GM12878 (cell line): ENCODE measurements around the gene RPL10. TPM values are rescaled to one million over a fixed set of nuclear protein-coding genes. Genes with fewer than 3 reads are reported as not detected.
A peak's percentile ranks its signal among the peaks of the same experiment; 100 is the strongest.

Experiments used
- ATAC-seq: fragments of 200-7000 bp; cut with Tn5 transposase; 3 replicates; pipeline ENCODE4 v1.9.1; 2020; ENCODE audit warnings: mild to moderate bottlenecking, moderate library complexity
- BruUV-seq: library from RNA; stranded (reverse); fragments of 400-500 nt; replicated peaks from 2 replicates; lab custom pipeline; 2021; lab: Mats Ljungman, UMichigan
- CTCF ChIA-PET: fragments of 300-600 bp; sonication (Branson Sonifier 250); formaldehyde crosslinking; extraction: SDS; loops from one replicate; lab custom pipeline; 2021; ENCODE audit warnings: inconsistent platforms; lab: Yijun Ruan, JAX
- POLR2A ChIA-PET: fragments of 350-600 bp; formaldehyde crosslinking; extraction: SDS; loops from one replicate; lab custom pipeline; 2021; ENCODE audit warnings: inconsistent platforms; lab: Charles Lee
- RAD21 ChIA-PET: fragments of 300-600 bp; sonication (Branson Sonifier 250); formaldehyde crosslinking; loops from one replicate; lab custom pipeline; 2023; ENCODE audit warnings: antibody characterized with exemption; ENCODE audit not compliant: unreplicated experiment; lab: Charles Lee
- SMC1A ChIA-PET: fragments of 300-600 bp; sonication (Branson Sonifier 250); formaldehyde crosslinking; loops from one replicate; lab custom pipeline; 2023; ENCODE audit not compliant: unreplicated experiment, uncharacterized antibody; lab: Charles Lee
- DNase-seq: peaks from one replicate; pipeline ENCODE4 v3.0.0-alpha.2; 2011; ENCODE audit warnings: low read depth, low spot score
- FAIRE-seq: peaks from 3 replicates; lab custom pipeline; 2011; peaks lifted over from hg19 to GRCh38; lab: Jason Lieb, UNC
- H2AFZ ChIP-seq: 2 replicates; pipeline ENCODE4 v1.6.0; 2011; ENCODE audit warnings: low read depth, low read length, control low read depth; ENCODE audit not compliant: control insufficient read depth
- H3K27ac ChIP-seq: 2 replicates; pipeline ENCODE4 v1.5.1; 2011; ENCODE audit warnings: control low read depth; ENCODE audit not compliant: control insufficient read depth, insufficient read depth
- H3K27me3 ChIP-seq, 2 experiments: replicated peaks in 1 of 2; 2 replicates each; pipeline versions ENCODE4 v1.6.0 to v1.6.1; 2011; ENCODE audit warnings: low read length in 1 of 2; ENCODE audit not compliant: control insufficient read depth in 2 of 2, insufficient read depth in 2 of 2
- H3K36me3 ChIP-seq, 2 experiments: 2 replicates each; pipeline ENCODE4 v1.5.1; 2011; ENCODE audit warnings: low read length in 1 of 2; ENCODE audit not compliant: control insufficient read depth in 2 of 2, insufficient read depth in 2 of 2
- H3K4me1 ChIP-seq: 2 replicates; pipeline ENCODE4 v1.6.1; 2011; ENCODE audit warnings: mild to moderate bottlenecking, low read length, moderate library complexity, mixed read lengths; ENCODE audit not compliant: control insufficient read depth, insufficient read depth
- H3K4me2 ChIP-seq: 2 replicates; pipeline ENCODE4 v1.6.0; 2011; ENCODE audit warnings: control low read depth; ENCODE audit not compliant: control insufficient read depth, insufficient read depth
- H3K4me3 ChIP-seq: fragments of 200-600 bp; sonication (generic); 2 replicates; pipeline ENCODE4 v1.5.1; 2016
- H3K79me2 ChIP-seq: 2 replicates; pipeline ENCODE4 v1.6.0; 2011; ENCODE audit warnings: low read length; ENCODE audit not compliant: control insufficient read depth, insufficient read depth
- H3K9ac ChIP-seq: 2 replicates; pipeline ENCODE4 v1.8.0; 2011; ENCODE audit warnings: low read length, control low read depth, mixed read lengths; ENCODE audit not compliant: control insufficient read depth, insufficient read depth
- H3K9me3 ChIP-seq: replicated peaks from 3 replicates; pipeline ENCODE4 v1.5.1; 2011; ENCODE audit warnings: mild to moderate bottlenecking, low read length; ENCODE audit not compliant: control insufficient read depth, insufficient read depth
- H4K20me1 ChIP-seq: 2 replicates; pipeline ENCODE4 v1.6.0; 2011; ENCODE audit not compliant: control insufficient read depth, insufficient read depth
- BMI1 ChIP-seq: fragments of 450-650 bp; IDR thresholded peaks from 2 replicates; pipeline ENCODE4 v1.6.1; 2016; ENCODE audit warnings: mild to moderate bottlenecking, moderate library complexity, borderline replicate concordance
- BRCA1 ChIP-seq: IDR thresholded peaks from 2 replicates; pipeline ENCODE4 v1.6.1; 2011; ENCODE audit warnings: low read depth, low read length, improper control_type of control experiment
- EED ChIP-seq: sonication (generic); IDR thresholded peaks from 2 replicates; pipeline ENCODE4 v1.6.1; 2016; ENCODE audit warnings: antibody characterized with exemption, low read depth
- HDAC6 ChIP-seq: fragments of 200-600 bp; sonication (generic); IDR thresholded peaks from one replicate; pipeline ENCODE4 v1.8.0; 2017; ENCODE audit warnings: antibody characterized with exemption; ENCODE audit not compliant: unreplicated experiment
- JUNB ChIP-seq: IDR thresholded peaks from 2 replicates; pipeline ENCODE4 v1.6.1; 2016; ENCODE audit warnings: antibody characterized with exemption, mild to moderate bottlenecking
- JUND ChIP-seq: IDR thresholded peaks from 2 replicates; pipeline ENCODE4 v1.6.1; 2012; ENCODE audit warnings: low read depth, mild to moderate bottlenecking, low read length, improper control_type of control experiment, moderate library complexity
- KLF5 ChIP-seq: fragments of 450-650 bp; IDR thresholded peaks from 2 replicates; pipeline ENCODE4 v1.6.1; 2014; ENCODE audit warnings: mild to moderate bottlenecking; ENCODE audit not compliant: partially characterized antibody
- NFIC ChIP-seq: IDR thresholded peaks from 2 replicates; pipeline ENCODE4 v1.6.1; 2012; ENCODE audit warnings: low read depth, mild to moderate bottlenecking, inconsistent platforms, low read length, moderate library complexity
- TAF1 ChIP-seq: IDR thresholded peaks from 2 replicates; pipeline ENCODE4 v1.6.1; 2011; ENCODE audit warnings: mild to moderate bottlenecking, low read depth, low read length, borderline replicate concordance
- TCF12 ChIP-seq: IDR thresholded peaks from 2 replicates; pipeline ENCODE4 v1.6.1; 2011; ENCODE audit warnings: low read depth, mild to moderate bottlenecking, low read length
- ZBED1 ChIP-seq: IDR thresholded peaks from 2 replicates; pipeline ENCODE4 v1.6.1; 2016; ENCODE audit warnings: borderline replicate concordance
- WGBS: methylation state at CpG from one replicate; pipeline ENCODE4 v1.1.6; 2016; ENCODE audit warnings: low lambda C conversion rate; ENCODE audit not compliant: insufficient replicate concordance, insufficient coverage; ENCODE audit errors: missing lambda C conversion rate; 5-methylcytosine and 5-hydroxymethylcytosine counted together
- in situ Hi-C: fragments of 300-500 bp; cut with MboI; formaldehyde crosslinking; loops from 9 replicates; pipeline ENCODE4 v1.14.3; 2018; ENCODE audit warnings: mixed read lengths
- intact Hi-C: fragments of 100-400 bp; cut with micrococcal nuclease; formaldehyde crosslinking; loops from one replicate; pipeline ENCODE4 v1.14.2; 2022; ENCODE audit not compliant: unreplicated experiment
- polyA plus RNA-seq, 11 experiments: library from polyadenylated mRNA; depleted of rRNA in 4 of 11; unstranded in 6 of 11; stranded (reverse) in 5 of 11; fragments of >200 nt; fragmentation: Nextera tagmentation in 4 of 11; fragmentation: Illumina TruSeq in 1 of 11; extraction: Ambion mirVana in 4 of 11; extraction: Trizol in 1 of 11; gene quantifications; 1 replicate in 1 of 11; 2 replicates in 10 of 11; pipeline versions ENCODE4 v1.2.1 to v1.2.3, GENCODE V29; 2011 to 2016; ENCODE audit warnings: inconsistent platforms in 2 of 11, missing spikeins in 2 of 11, low read depth in 1 of 11
- total RNA-seq, 4 experiments: library from RNA; depleted of rRNA in 3 of 4; stranded (reverse); fragments of >200 nt in 3 of 4; fragmentation: Illumina TruSeq in 1 of 4; extraction: Trizol in 1 of 4; gene quantifications; 2 replicates each; pipeline versions ENCODE4 v1.2.1 to v1.2.3, GENCODE V29; 2013 to 2021
- TF ChIP-seq, protein P1 (sequence below): fragments of 450-650 bp; IDR thresholded peaks from 2 replicates; pipeline ENCODE4 v1.6.1; 2017; ENCODE audit warnings: low read depth, mild to moderate bottlenecking, moderate library complexity
- TF ChIP-seq, protein P2 (sequence below): fragments of 450-650 bp; IDR thresholded peaks from 2 replicates; pipeline ENCODE4 v1.6.1; 2017; ENCODE audit warnings: borderline replicate concordance
- TF ChIP-seq, protein P3 (sequence below): fragments of 450-650 bp; formaldehyde crosslinking; IDR thresholded peaks from 2 replicates; pipeline ENCODE4 v1.5.0; 2022; ENCODE audit warnings: mild to moderate bottlenecking, missing genetic modification characterization

Gene RPL10
- total and polyA plus RNA-seq, 10 of the 15 experiments (the other 5 are each of a cell fraction or from before 2014, with no cell fraction given): 1,938 to 7,222 (median 4,494) TPM

DNA sequence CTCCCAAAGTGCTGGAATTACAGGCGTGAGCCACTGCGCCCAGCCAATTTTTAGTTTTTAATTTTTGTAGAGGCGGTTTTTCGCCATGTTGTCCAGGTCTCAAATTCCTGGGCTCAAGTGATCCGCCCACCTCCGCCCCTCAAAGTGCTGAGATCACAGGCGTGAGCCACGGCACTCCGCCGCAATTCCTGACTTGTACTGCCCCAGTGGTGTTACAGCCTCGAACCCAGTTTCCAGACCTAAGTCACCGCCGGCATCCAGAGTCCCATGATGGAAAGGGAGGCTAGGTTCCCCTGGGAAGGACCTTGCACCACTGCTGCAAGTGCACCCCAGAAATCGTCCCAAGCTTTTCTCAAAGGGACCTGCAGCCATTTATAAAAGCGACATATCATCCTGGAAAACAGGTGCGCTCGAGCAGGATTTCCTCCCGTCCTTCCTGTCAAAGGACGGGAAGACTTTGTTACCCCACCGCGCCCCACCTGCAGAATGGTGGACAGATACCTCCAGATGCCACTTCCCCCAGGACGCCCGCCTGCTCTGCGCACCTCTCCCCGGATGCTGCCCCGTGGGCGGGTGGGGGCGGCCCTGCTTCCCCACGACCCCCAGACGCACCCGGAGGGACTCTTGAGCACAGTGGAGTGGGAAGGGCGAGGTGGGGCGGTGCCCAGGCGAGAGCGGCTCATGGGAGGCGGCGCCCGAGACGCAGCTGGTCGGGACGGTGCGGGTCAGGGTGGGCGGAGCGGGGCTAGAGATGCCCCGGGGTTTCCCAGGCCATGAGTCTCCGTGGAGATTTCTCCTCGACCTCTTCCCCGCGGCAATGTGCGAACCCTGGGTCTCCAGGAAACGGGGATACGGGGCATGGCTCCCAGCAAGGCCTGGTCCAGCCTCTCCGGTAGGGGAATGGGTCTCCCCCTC, 947 bp upstream of the RPL10 start:
- CTCF ChIA-PET: interaction anchor here (0.9 to 3.0 kb wide), 3 partner anchors 24 to 129 kb away, joined by 3 to 23 read pairs (median 9); no protein-coding TSS in a partner anchor
- 31% methylated on average over 47 of the region's 53 CpGs for WGBS
- Histone ChIP-seq H3K4me1 (peaks cover 3% of the 10 kb centered on the region; the same call in 1 of the 2 replicates), H3K4me3 (peak overlapping the region; percentile 66), H3K9me3 (no peaks in the 10 kb centered on the region; the same call in 2 of the 3 replicates), H3K79me2 (peaks cover 29% of the 10 kb centered on the region), H3K27ac (peak overlapping the region; percentile 97), H3K27me3 (no peaks in the 10 kb centered on the region), H3K4me2 (peak overlapping the region; percentile 82), H2AFZ (peak overlapping the region; percentile 51), H3K9ac (peak overlapping the region; percentile 99), H4K20me1 (peaks cover 5% of the 10 kb centered on the region; the same call in 1 of the 2 replicates), H3K36me3 (peaks cover 10 to 12% of the 10 kb centered on the region in 2 experiments)
- FAIRE-seq (no peak), DNase-seq (no peak), ATAC-seq (peak; percentile 80)
- in situ Hi-C loops: no loop called here
- intact Hi-C loops: loop anchor here (5.0 kb wide), 1 partner anchor 40 kb away; the partner anchor contains the start of gene GDI1
- RAD21 ChIA-PET: interaction anchor here (1.3 to 2.1 kb wide), 3 partner anchors 31 to 130 kb away, joined by 4 to 7 read pairs (median 4); partner anchors contain the start of genes ATP6AP1 and SLC10A3
- no TSS peak for BruUV-seq
- SMC1A ChIA-PET: interaction anchor here (0.6 to 2.5 kb wide), 3 partner anchors 24 to 300 kb away, joined by 3 to 7 read pairs (median 7); partner anchors contain the start of gene FLNA
- POLR2A ChIA-PET: interaction anchor here (1.0 to 3.5 kb wide), 8 partner anchors 15 to 130 kb away, joined by 3 to 16 read pairs (median 4); partner anchors contain the start of genes ATP6AP1, EMD, FLNA and SLC10A3
- TF ChIP-seq ZBED1 (no peak), TAF1 (no peak), TCF12 (peak; percentile 63; the same call in 1 of the 2 replicates), JUND (no peak), HDAC6 (no peak), NFIC (no peak), EED (no peak), KLF5 (no peak), JUNB (no peak), BRCA1 (no peak), BMI1 (no peak)
- TF ChIP-seq, protein P1, sequence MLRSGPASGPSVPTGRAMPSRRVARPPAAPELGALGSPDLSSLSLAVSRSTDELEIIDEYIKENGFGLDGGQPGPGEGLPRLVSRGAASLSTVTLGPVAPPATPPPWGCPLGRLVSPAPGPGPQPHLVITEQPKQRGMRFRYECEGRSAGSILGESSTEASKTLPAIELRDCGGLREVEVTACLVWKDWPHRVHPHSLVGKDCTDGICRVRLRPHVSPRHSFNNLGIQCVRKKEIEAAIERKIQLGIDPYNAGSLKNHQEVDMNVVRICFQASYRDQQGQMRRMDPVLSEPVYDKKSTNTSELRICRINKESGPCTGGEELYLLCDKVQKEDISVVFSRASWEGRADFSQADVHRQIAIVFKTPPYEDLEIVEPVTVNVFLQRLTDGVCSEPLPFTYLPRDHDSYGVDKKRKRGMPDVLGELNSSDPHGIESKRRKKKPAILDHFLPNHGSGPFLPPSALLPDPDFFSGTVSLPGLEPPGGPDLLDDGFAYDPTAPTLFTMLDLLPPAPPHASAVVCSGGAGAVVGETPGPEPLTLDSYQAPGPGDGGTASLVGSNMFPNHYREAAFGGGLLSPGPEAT: no peak
- TF ChIP-seq, protein P2, sequence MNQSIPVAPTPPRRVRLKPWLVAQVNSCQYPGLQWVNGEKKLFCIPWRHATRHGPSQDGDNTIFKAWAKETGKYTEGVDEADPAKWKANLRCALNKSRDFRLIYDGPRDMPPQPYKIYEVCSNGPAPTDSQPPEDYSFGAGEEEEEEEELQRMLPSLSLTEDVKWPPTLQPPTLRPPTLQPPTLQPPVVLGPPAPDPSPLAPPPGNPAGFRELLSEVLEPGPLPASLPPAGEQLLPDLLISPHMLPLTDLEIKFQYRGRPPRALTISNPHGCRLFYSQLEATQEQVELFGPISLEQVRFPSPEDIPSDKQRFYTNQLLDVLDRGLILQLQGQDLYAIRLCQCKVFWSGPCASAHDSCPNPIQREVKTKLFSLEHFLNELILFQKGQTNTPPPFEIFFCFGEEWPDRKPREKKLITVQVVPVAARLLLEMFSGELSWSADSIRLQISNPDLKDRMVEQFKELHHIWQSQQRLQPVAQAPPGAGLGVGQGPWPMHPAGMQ: no peak
- TF ChIP-seq, protein P3, sequence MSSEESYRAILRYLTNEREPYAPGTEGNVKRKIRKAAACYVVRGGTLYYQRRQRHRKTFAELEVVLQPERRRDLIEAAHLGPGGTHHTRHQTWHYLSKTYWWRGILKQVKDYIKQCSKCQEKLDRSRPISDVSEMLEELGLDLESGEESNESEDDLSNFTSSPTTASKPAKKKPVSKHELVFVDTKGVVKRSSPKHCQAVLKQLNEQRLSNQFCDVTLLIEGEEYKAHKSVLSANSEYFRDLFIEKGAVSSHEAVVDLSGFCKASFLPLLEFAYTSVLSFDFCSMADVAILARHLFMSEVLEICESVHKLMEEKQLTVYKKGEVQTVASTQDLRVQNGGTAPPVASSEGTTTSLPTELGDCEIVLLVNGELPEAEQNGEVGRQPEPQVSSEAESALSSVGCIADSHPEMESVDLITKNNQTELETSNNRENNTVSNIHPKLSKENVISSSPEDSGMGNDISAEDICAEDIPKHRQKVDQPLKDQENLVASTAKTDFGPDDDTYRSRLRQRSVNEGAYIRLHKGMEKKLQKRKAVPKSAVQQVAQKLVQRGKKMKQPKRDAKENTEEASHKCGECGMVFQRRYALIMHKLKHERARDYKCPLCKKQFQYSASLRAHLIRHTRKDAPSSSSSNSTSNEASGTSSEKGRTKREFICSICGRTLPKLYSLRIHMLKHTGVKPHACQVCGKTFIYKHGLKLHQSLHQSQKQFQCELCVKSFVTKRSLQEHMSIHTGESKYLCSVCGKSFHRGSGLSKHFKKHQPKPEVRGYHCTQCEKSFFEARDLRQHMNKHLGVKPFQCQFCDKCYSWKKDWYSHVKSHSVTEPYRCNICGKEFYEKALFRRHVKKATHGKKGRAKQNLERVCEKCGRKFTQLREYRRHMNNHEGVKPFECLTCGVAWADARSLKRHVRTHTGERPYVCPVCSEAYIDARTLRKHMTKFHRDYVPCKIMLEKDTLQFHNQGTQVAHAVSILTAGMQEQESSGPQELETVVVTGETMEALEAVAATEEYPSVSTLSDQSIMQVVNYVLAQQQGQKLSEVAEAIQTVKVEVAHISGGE: no peak
